Neural cell (in vitro differentiated cells): Measurements from ENCODE around the gene ZBTB17. TPM values are rescaled to one million over a fixed set of nuclear protein-coding genes. Genes with fewer than 3 reads are reported as not detected.

Experiments
- H2AFZ ChIP-seq: fragments of 200-600, 300-800 bp; sonication (generic), shearing (Covaris generic); 2 replicates; pipeline ENCODE4 v1.6.0; 2014; ENCODE audit warnings: low read depth, mild to moderate bottlenecking, antibody characterized with exemption, low read length, moderate library complexity
- H3F3A ChIP-seq: fragments of 200-600 bp; shearing (Covaris generic); 2 replicates; pipeline ENCODE4 v1.6.1; 2016; ENCODE audit warnings: mild to moderate bottlenecking, moderate library complexity, mixed read lengths, antibody characterized with exemption, low read length; ENCODE audit not compliant: insufficient read depth, poor library complexity, severe bottlenecking
- H3K27ac ChIP-seq: fragments of 200-600, 300-800 bp; sonication (generic), shearing (Covaris generic); 2 replicates; pipeline ENCODE4 v1.5.1; 2014; ENCODE audit warnings: mild to moderate bottlenecking, low read length, moderate library complexity
- H3K27me3 ChIP-seq: fragments of 300-800, 200-600 bp; sonication (generic), shearing (Covaris generic); 2 replicates; pipeline ENCODE4 v1.6.0; 2014; ENCODE audit warnings: mild to moderate bottlenecking, low read depth, low read length, moderate library complexity; ENCODE audit not compliant: insufficient read depth
- H3K36me3 ChIP-seq: fragments of 300-800, 200-600 bp; sonication (generic), shearing (Covaris generic); 2 replicates; pipeline ENCODE4 v1.5.1; 2014; ENCODE audit warnings: mild to moderate bottlenecking, antibody characterized with exemption, low read length, moderate library complexity; ENCODE audit not compliant: insufficient read depth
- H3K4me2 ChIP-seq: fragments of 300-800, 200-600 bp; sonication (generic), shearing (Covaris generic); 2 replicates; pipeline ENCODE4 v1.6.0; 2014; ENCODE audit warnings: mild to moderate bottlenecking, low read length
- H3K4me3 ChIP-seq: fragments of 300-800, 200-600 bp; sonication (generic), shearing (Covaris generic); 2 replicates; pipeline ENCODE4 v1.5.1; 2014; ENCODE audit warnings: mild to moderate bottlenecking, low read length, moderate library complexity
- H3K79me2 ChIP-seq: fragments of 200-600 bp; shearing (Covaris generic); replicated peaks from 2 replicates; pipeline ENCODE4 v1.6.0; 2014; ENCODE audit warnings: mild to moderate bottlenecking, low read length, moderate library complexity; ENCODE audit not compliant: insufficient read depth
- H3K9ac ChIP-seq: fragments of 300-800, 200-600 bp; sonication (generic), shearing (Covaris generic); 2 replicates; pipeline ENCODE4 v1.6.1; 2016; ENCODE audit warnings: mild to moderate bottlenecking, low read length, mixed read lengths
- H3K9me2 ChIP-seq: fragments of 200-600 bp; shearing (Covaris generic); 2 replicates; pipeline ENCODE4 v1.6.1; 2016; ENCODE audit warnings: mild to moderate bottlenecking, low read length, mixed read lengths; ENCODE audit not compliant: insufficient read depth
- H3K9me3 ChIP-seq: fragments of 200-600, 300-800 bp; sonication (generic), shearing (Covaris generic); 2 replicates; pipeline ENCODE4 v1.6.1; 2016; ENCODE audit warnings: mild to moderate bottlenecking, mixed run types, low read length, moderate library complexity, mixed read lengths
- H4K20me1 ChIP-seq: fragments of 200-600 bp; shearing (Covaris generic); 2 replicates; pipeline ENCODE4 v1.6.1; 2016; ENCODE audit warnings: mild to moderate bottlenecking, mixed run types; ENCODE audit not compliant: insufficient read depth
- CTCF ChIP-seq: fragments of 450-650 bp; IDR thresholded peaks from 2 replicates; pipeline ENCODE4 v1.5.1; 2014; ENCODE audit warnings: antibody characterized with exemption, mild to moderate bottlenecking, moderate library complexity; ENCODE audit not compliant: poor library complexity, severe bottlenecking
- EP300 ChIP-seq: fragments of 450-650 bp; conservative IDR thresholded peaks from 2 replicates; pipeline ENCODE4 v1.6.1; 2014; ENCODE audit warnings: antibody characterized with exemption, mild to moderate bottlenecking, moderate library complexity; ENCODE audit not compliant: poor library complexity, severe bottlenecking
- EZH2 ChIP-seq: fragments of 200-600, 300-800 bp; shearing (Covaris generic), sonication (generic); IDR thresholded peaks from 2 replicates; pipeline ENCODE4 v1.6.1; 2014; ENCODE audit warnings: antibody characterized with exemption, low read length, borderline replicate concordance, mild to moderate bottlenecking; ENCODE audit not compliant: insufficient read depth, poor library complexity, severe bottlenecking
- MXI1 ChIP-seq: fragments of 450-650 bp; conservative IDR thresholded peaks from 2 replicates; pipeline ENCODE4 v1.6.1; 2014; ENCODE audit warnings: antibody characterized with exemption, mild to moderate bottlenecking; ENCODE audit not compliant: poor library complexity, severe bottlenecking
- POLR2AphosphoS5 ChIP-seq: IDR thresholded peaks from 2 replicates; pipeline ENCODE4 v1.6.1; 2012
- RAD21 ChIP-seq: fragments of 450-650 bp; conservative IDR thresholded peaks from 2 replicates; pipeline ENCODE4 v1.6.1; 2014; ENCODE audit warnings: antibody characterized with exemption, mild to moderate bottlenecking, moderate library complexity
- REST ChIP-seq: IDR thresholded peaks from 2 replicates; pipeline ENCODE4 v1.6.1; 2012; ENCODE audit warnings: borderline replicate concordance
- SMC3 ChIP-seq: fragments of 450-650 bp; conservative IDR thresholded peaks from 2 replicates; pipeline ENCODE4 v1.6.1; 2014; ENCODE audit warnings: antibody characterized with exemption, mild to moderate bottlenecking, moderate library complexity; ENCODE audit not compliant: poor library complexity
- TAF1 ChIP-seq: IDR thresholded peaks from 2 replicates; pipeline ENCODE4 v1.6.1; 2012; ENCODE audit warnings: low read depth
- polyA plus RNA-seq: library from polyadenylated mRNA; depleted of rRNA; stranded (reverse); fragments of >200 nt; gene quantifications from 2 replicates; pipeline ENCODE4 v1.2.3, GENCODE V29; 2014

Gene ZBTB17
- polyA plus RNA-seq, 1 donor from 2014 or later, result 114 TPM

GRCh38 chr1:15988856-15989736 is 13.2 kb upstream of the ZBTB17 start:
- H2AFZ ChIP-seq, result no peak overlapping the region
- no peaks in the 10 kb centered on the region for H3K27me3 ChIP-seq
- TF ChIP-seq TAF1, result no peak
- no peak for TF ChIP-seq EP300
- no peak for TF ChIP-seq REST

GRCh38 chr1:15985611-15986297 is 9.9 kb upstream of the ZBTB17 start:
- Histone ChIP-seq H3F3A (no peaks in the 10 kb centered on the region), H3K36me3 (no peaks in the 10 kb centered on the region), H4K20me1 (no peaks in the 10 kb centered on the region), H3K4me3 (no peak overlapping the region), H3K9me3 (no peaks in the 10 kb centered on the region), H3K79me2 (no peaks in the 10 kb centered on the region), H2AFZ (no peak overlapping the region), H3K9me2 (no peaks in the 10 kb centered on the region), H3K27ac (no peak overlapping the region), H3K9ac (no peak overlapping the region), H3K4me2 (no peak overlapping the region), H3K27me3 (no peaks in the 10 kb centered on the region)
- no peak for TF ChIP-seq REST
- TF ChIP-seq EP300, result no peak
- TF ChIP-seq CTCF, result no peak
- TF ChIP-seq SMC3, result no peak
- no peak for TF ChIP-seq TAF1
- TF ChIP-seq RAD21, result no peak
- TF ChIP-seq MXI1, result no peak
- no peak for TF ChIP-seq POLR2AphosphoS5
- no peak for TF ChIP-seq EZH2

More at GRCh38 chr1:15988856-15989736, 13.2 kb upstream of the ZBTB17 start:
- H3K9ac ChIP-seq, result no peak overlapping the region
- H4K20me1 ChIP-seq, result no peaks in the 10 kb centered on the region
- H3K36me3 ChIP-seq, result no peaks in the 10 kb centered on the region
- no peaks in the 10 kb centered on the region for H3K9me2 ChIP-seq
- H3K4me3 ChIP-seq, result no peak overlapping the region
- no peak overlapping the region for H3K27ac ChIP-seq
- H3K4me2 ChIP-seq, result no peak overlapping the region
- H3F3A ChIP-seq, result no peaks in the 10 kb centered on the region
- no peaks in the 10 kb centered on the region for H3K79me2 ChIP-seq
- no peaks in the 10 kb centered on the region for H3K9me3 ChIP-seq
